ENCODE data around the gene DSCAML1. TPM values are rescaled to one million over a fixed set of nuclear protein-coding genes. Genes with fewer than 3 reads are reported as not detected.

DSCAML1 gene
- total RNA-seq, 1 donor from 2014 or later = 0.16 TPM

GRCh38 chr11:117411736-117412135, 385.3 kb downstream of the DSCAML1 start:
- Mint-ChIP-seq H3K4me1 (ENCODE audit: low read depth, unreplicated experiment) (no peaks in the 10 kb centered on the region), H3K27me3 (ENCODE audit: low read depth, unreplicated experiment) (peaks cover 3% of the 10 kb centered on the region), H3K9me3 (ENCODE audit: unreplicated experiment) (peaks cover 2% of the 10 kb centered on the region), H3K36me3 (ENCODE audit: low read depth, unreplicated experiment) (peaks cover 46% of the 10 kb centered on the region), H3K4me3 (ENCODE audit: unreplicated experiment) (no peak overlapping the region), H3K27ac (ENCODE audit: unreplicated experiment) (no peak overlapping the region)
- Histone ChIP-seq H3K36me3 (ENCODE audit: insufficient read depth, low read length) (peaks cover 5% of the 10 kb centered on the region), H3K9me3 (ENCODE audit: insufficient read depth, low read depth, low read length) (no peaks in the 10 kb centered on the region), H3K9ac (ENCODE audit: low read length) (no peak overlapping the region), H3K4me2 (ENCODE audit: low read length) (no peak overlapping the region), H3K27me3 (ENCODE audit: insufficient read depth, low read length) (no peaks in the 10 kb centered on the region), H4K20me1 (ENCODE audit: insufficient read depth, low read length) (no peaks in the 10 kb centered on the region), H3K27ac (ENCODE audit: low read depth, low read length) (no peak overlapping the region), H3K4me1 (ENCODE audit: insufficient read depth, low read length) (no peaks in the 10 kb centered on the region), H3K4me3 (ENCODE audit: insufficient read depth, low read depth, low read length) (no peak overlapping the region), H2AFZ (ENCODE audit: low read depth, low read length) (no peak overlapping the region), H3K79me2 (ENCODE audit: insufficient read depth, low read length) (no peaks in the 10 kb centered on the region)
- DNase-seq (ENCODE audit: low read depth) (no peak), FAIRE-seq (no peak)
- TF ChIP-seq EZH2 (IDR thresholded peaks at IDR 0.05; ENCODE audit: insufficient read depth, low read length) = no peak

- no peak for FAIRE-seq
- Histone ChIP-seq H4K20me1 (ENCODE audit: insufficient read depth, low read length) (no peaks in the 10 kb centered on the region), H3K79me2 (ENCODE audit: insufficient read depth, low read length) (no peaks in the 10 kb centered on the region), H3K4me2 (ENCODE audit: low read length) (no peak overlapping the region), H3K36me3 (ENCODE audit: insufficient read depth, low read length) (peaks cover 8% of the 10 kb centered on the region), H3K4me3 (ENCODE audit: insufficient read depth, low read depth, low read length) (no peak overlapping the region), H2AFZ (ENCODE audit: low read depth, low read length) (no peak overlapping the region), H3K9ac (ENCODE audit: low read length) (no peak overlapping the region), H3K9me3 (ENCODE audit: insufficient read depth, low read depth, low read length) (no peaks in the 10 kb centered on the region), H3K4me1 (ENCODE audit: insufficient read depth, low read length) (no peaks in the 10 kb centered on the region), H3K27me3 (ENCODE audit: insufficient read depth, low read length) (no peaks in the 10 kb centered on the region), H3K27ac (ENCODE audit: low read depth, low read length) (no peak overlapping the region)
- Mint-ChIP-seq H3K27ac (ENCODE audit: unreplicated experiment) (no peak overlapping the region), H3K36me3 (ENCODE audit: low read depth, unreplicated experiment) (peaks cover 52% of the 10 kb centered on the region), H3K4me1 (ENCODE audit: low read depth, unreplicated experiment) (no peaks in the 10 kb centered on the region), H3K4me3 (ENCODE audit: unreplicated experiment) (no peak overlapping the region), H3K27me3 (ENCODE audit: low read depth, unreplicated experiment) (peaks cover 3% of the 10 kb centered on the region), H3K9me3 (ENCODE audit: unreplicated experiment) (peaks cover 8% of the 10 kb centered on the region)
- no peak for TF ChIP-seq CTCF (IDR thresholded peaks at IDR 0.05; ENCODE audit: insufficient read depth, low read depth, low read length)
- TF ChIP-seq EZH2 (IDR thresholded peaks at IDR 0.05; ENCODE audit: insufficient read depth, low read length) = no peak
- DNase-seq (ENCODE audit: low read depth) = no peak
Observed at GRCh38 chr11:117410861-117411710, 385.9 kb downstream of the DSCAML1 start.

GRCh38 chr11:117410238-117410637, 386.8 kb downstream of the DSCAML1 start:
- TF ChIP-seq EZH2 (IDR thresholded peaks at IDR 0.05; ENCODE audit: insufficient read depth, low read length) = no peak
- no peak for TF ChIP-seq CTCF (IDR thresholded peaks at IDR 0.05; ENCODE audit: insufficient read depth, low read depth, low read length)
- no peaks in the 10 kb centered on the region for H3K4me1 Mint-ChIP-seq (ENCODE audit: low read depth, unreplicated experiment)
- Histone ChIP-seq H4K20me1 (ENCODE audit: insufficient read depth, low read length) (no peaks in the 10 kb centered on the region), H3K27ac (ENCODE audit: low read depth, low read length) (no peak overlapping the region), H3K79me2 (ENCODE audit: insufficient read depth, low read length) (no peaks in the 10 kb centered on the region), H3K4me1 (ENCODE audit: insufficient read depth, low read length) (no peaks in the 10 kb centered on the region), H2AFZ (ENCODE audit: low read depth, low read length) (no peak overlapping the region), H3K4me3 (ENCODE audit: insufficient read depth, low read depth, low read length) (no peak overlapping the region), H3K36me3 (ENCODE audit: insufficient read depth, low read length) (peaks cover 10% of the 10 kb centered on the region), H3K9ac (ENCODE audit: low read length) (no peak overlapping the region), H3K4me2 (ENCODE audit: low read length) (no peak overlapping the region), H3K9me3 (ENCODE audit: insufficient read depth, low read depth, low read length) (no peaks in the 10 kb centered on the region), H3K27me3 (ENCODE audit: insufficient read depth, low read length) (no peaks in the 10 kb centered on the region)
- H3K4me3 Mint-ChIP-seq (ENCODE audit: unreplicated experiment) = no peak overlapping the region
- peaks cover 61% of the 10 kb centered on the region for H3K36me3 Mint-ChIP-seq (ENCODE audit: low read depth, unreplicated experiment)
- no peak overlapping the region for H3K27ac Mint-ChIP-seq (ENCODE audit: unreplicated experiment)
- no peaks in the 10 kb centered on the region for H3K27me3 Mint-ChIP-seq (ENCODE audit: low read depth, unreplicated experiment)
- peaks cover 15% of the 10 kb centered on the region for H3K9me3 Mint-ChIP-seq (ENCODE audit: unreplicated experiment)
- no peak for DNase-seq (ENCODE audit: low read depth)
- no peak for FAIRE-seq
